Skin epidermis (tissue), 12 donors: ENCODE data around the gene ATOH8.
"Not testable (repeated sequence)": the region's sequence is repeated elsewhere in the genome, so short reads cannot be mapped to it uniquely, and the experiment has no call there.

Experiments
- H3K27ac ChIP-seq, 21 experiments: fragments of 200-600 bp; sonication (generic) in 11 of 21; one replicate each; pipeline ENCODE4 v1.5.0; 2020; ENCODE audit warnings: mild to moderate bottlenecking in 3 of 21, inconsistent platforms in 2 of 21, moderate library complexity in 2 of 21
- H3K4me3 ChIP-seq, 7 experiments: fragments of 200-600 bp; sonication (generic) in 2 of 7; one replicate each; pipeline ENCODE4 v1.5.0; 2020; ENCODE audit warnings: inconsistent platforms in 2 of 7, mild to moderate bottlenecking in 2 of 7, moderate library complexity in 1 of 7

Gene ATOH8

GRCh38 chr2:85810371-85811179 lies 56.8 kb downstream of the ATOH8 start:
- H3K4me3 ChIP-seq, result no peak overlapping the region
- peak overlapping the region in 3 of 21 experiments; percentile 20 to 70 (median 42) for H3K27ac ChIP-seq

GRCh38 chr2:85811180-85812093 lies 57.6 kb downstream of the ATOH8 start:
- Histone ChIP-seq H3K27ac (peak overlapping the region in 3 of 21 experiments; percentile 20 to 70 (median 42)), H3K4me3 (no peak overlapping the region)

- Histone ChIP-seq H3K27ac (no peak overlapping the region), H3K4me3 (no peak overlapping the region)
Observed at GRCh38 chr2:85812094-85812735, 58.4 kb downstream of the ATOH8 start.

DNA sequence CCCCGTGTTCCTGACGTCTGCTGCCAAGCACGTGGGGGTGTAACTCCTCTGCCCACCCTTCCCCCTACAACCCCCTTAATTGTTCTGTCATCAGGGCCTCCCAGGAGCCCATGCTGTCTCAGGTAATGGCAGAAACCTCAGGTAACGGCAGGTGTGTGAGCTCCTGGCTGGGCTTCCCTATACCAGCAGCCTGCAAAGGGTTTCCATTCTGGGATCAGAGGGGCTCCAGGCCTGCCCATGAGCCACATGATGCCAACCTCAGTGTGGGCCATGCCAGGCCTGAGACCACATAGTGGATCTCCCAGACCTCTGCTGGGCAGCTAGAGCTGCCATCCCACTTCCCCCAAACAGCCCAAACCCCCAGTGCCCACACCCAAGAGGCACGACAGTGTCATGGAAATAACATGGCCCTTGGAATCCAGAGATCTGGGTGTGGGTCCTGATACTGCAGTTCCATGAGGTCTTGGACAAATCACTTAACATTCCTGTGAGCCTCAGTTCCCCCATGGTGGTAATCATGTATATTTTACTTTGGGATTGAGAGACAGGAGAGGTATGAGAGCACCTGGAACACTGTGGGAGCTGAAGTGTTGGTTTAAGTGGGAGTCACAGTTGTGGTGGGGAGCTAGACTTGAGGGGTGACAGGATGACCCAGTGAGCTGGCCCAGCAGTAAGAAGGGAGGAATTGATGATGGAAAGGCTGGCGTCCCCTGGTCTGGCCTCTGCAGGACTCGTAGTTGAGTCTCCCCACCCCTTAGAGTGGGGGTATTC lies 59.6 kb downstream of the ATOH8 start:
- H3K4me3 ChIP-seq, result no peak overlapping the region
- H3K27ac ChIP-seq, result no peak overlapping the region

DNA sequence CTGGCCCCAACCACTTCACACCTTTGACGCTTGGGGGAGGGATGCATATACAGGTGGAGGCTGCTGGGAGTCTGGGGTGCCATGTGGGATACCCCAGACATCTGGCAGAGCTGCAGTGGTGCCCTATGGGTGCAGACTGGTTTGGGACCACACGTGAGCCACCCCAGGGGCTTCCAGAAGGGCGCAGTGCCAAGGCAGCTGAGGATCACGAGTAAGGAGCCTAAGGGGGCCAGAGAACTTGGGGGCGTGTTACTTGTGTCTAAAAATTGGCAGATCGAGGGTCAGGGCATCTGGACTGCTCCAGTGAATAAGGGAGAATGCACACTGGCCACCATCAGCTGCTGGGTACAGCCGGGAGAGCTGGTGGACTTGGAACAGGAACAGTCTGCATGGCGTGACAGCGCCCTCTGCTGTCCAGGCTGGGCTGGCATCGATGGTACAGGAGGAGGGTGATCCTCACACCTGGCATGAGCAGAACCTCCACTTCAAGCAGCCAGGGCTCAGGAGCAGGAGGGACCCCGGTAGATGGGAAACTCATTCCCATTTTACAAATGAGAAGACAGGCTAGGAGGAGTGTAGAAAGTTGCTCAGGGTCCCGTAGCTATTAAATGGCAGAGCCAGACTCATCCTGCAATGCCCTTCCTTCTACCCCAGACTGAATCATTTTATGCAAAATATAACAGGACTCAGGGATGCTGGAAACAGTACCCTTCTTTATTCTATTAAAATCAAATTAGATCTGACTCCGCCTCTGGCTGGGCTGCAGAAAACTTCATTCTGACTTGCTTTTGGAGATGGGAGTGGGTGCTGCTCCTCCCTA lies 60.4 kb downstream of the ATOH8 start:
- Histone ChIP-seq H3K27ac (no peak overlapping the region), H3K4me3 (no peak overlapping the region)

DNA sequence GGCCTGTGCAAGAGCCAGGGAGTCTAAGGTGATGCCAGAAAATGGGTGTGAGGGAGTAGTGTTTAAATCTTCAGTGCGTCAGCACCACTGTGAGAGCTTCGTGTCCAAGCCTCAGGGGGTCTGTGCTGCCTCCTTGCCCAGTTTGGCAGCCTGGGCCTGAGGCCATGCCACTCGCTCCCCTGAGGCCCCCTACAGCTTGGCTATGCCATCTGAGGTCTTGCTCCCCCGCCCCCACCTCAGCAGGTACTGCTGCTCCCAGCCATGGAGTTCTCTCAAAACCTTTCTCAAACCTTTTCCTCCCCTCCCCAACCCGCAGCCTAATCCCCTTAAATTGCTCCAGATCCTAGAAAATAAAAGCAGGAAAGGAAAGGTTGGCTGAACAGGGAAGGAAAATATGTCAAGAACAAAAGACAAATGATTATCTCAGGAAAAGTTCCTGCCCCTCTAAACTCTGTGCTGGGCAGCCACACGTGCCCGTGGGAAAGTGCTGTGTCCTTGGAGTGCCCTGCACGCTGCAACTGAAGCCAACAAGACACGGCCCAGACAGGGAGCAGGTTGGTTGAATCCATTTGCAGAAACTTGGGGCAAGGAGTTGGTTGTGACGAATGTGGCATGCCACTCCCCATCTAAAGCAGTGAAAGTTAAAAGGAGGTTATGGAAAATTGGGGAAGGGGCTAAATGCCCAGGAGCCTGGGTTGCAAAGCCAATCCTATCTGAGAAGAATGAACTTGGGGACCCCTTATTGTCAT lies 61.2 kb downstream of the ATOH8 start:
- no peak overlapping the region for H3K27ac ChIP-seq
- H3K4me3 ChIP-seq, result no peak overlapping the region

GRCh38 chr2:85819811-85820510 lies 66.2 kb downstream of the ATOH8 start:
- no peak overlapping the region for H3K27ac ChIP-seq
- H3K4me3 ChIP-seq, result no peak overlapping the region

DNA sequence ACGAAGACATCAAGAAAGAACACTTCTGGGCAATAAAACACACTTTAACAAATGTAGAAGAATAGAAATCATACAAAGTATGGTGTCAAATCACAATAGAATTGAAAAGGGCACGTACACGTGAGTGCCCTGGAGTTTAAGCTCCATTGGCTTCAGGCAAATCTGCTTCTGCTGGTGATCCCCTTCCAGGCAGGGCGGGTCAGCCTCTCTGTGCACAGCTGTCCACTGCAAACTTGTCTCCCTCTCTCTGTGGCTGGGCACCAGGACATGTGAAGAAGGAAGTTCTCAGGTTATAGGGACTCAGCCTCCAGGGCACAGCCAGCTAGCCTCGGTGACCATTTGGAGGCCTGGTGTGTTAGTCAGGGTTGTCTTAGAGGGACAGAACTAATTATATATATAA lies 69.0 kb downstream of the ATOH8 start:
- Histone ChIP-seq H3K27ac (no peak overlapping the region), H3K4me3 (no peak overlapping the region)

DNA sequence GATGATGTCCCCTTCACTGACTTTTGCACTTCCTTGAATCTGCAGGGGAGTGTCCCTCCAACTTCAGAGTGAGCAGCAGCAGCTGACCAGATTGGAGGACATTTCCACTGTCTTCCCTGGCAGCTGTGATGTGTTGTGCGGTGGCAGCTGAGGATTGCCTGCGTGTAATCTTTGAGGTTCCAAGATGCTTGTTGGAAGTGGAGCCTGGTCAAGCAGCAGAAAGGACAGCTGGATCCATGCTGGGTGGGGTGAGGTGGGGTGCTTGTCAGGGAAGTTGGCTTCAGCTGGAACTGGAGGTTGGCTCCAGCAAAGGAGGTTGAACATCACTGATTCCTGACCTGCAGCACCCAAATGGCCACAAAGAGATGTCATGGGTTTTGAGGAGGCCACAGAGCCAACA lies 70.2 kb downstream of the ATOH8 start:
- no peak overlapping the region for H3K4me3 ChIP-seq
- no peak overlapping the region for H3K27ac ChIP-seq

GRCh38 chr2:85826990-85827878 lies 73.4 kb downstream of the ATOH8 start:
- Histone ChIP-seq H3K4me3 (no peak overlapping the region), H3K27ac (peak overlapping the region in 1 of 21 experiments; percentile 42)

DNA sequence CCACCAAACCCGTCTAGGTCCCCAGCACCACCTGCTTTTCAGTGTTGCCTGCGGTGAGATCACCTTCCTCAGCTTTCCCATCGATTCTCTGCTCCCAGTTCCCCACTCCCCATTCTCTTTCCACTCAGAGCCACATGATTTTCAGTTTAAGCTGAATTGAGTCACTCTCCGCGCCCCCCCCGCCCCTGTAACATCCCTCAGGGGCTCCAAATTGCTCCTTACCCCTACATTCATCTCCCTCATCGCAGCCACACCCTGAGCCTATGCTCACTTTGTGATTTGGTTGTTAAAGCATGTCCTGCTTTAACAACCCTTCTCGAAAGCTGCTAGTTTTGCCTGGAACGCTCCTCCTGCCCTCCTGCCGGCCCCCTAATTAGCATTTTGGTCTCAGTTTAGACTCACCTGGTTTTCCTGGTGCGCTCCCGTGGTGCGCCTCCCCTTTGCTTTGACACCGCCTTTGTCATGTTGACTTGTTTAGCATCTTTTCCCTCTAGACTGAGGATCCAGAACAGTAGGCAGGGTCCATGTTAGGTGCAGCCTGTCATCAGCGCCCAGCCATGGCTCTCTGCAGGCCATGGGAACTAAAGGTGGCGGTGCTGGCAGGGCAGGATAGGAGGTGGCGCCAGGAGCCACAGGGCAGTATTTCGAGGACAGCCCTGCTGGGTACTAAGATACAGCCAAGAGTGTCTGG lies 74.2 kb downstream of the ATOH8 start:
- H3K27ac ChIP-seq, result peak overlapping the region in 1 of 21 experiments; percentile 42
- no peak overlapping the region for H3K4me3 ChIP-seq

- H3K4me3 ChIP-seq, result no peak overlapping the region
- H3K27ac ChIP-seq, result no peak overlapping the region
Observed at GRCh38 chr2:85828725-85829124, 74.9 kb downstream of the ATOH8 start.

GRCh38 chr2:85829394-85829793 lies 75.6 kb downstream of the ATOH8 start:
- not testable (repeated sequence) for H3K4me3 ChIP-seq, H3K27ac ChIP-seq

DNA sequence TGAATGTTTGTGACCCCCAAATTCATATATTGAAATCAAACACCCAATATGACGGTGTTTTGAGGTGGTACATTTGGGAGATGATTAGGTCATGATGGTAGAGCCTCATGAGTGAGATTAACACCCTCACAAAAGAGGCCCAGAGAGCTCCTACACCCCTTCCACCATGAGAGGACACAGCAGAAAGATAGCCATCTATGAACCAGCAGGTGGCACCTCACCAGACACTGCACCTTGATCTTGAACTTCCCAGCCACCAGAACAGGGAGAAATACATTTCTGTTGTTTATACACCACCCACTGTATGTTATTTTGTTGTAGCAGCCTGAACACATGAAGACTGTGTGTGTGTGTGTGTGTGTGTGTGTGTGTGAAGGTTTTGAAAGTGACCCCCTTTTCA lies 76.9 kb downstream of the ATOH8 start:
- Histone ChIP-seq H3K4me3 (no peak overlapping the region), H3K27ac (no peak overlapping the region)

- Histone ChIP-seq H3K4me3 (no peak overlapping the region), H3K27ac (no peak overlapping the region)
Observed at GRCh38 chr2:85831735-85832134, 77.9 kb downstream of the ATOH8 start.

- Histone ChIP-seq H3K27ac (no peak overlapping the region), H3K4me3 (no peak overlapping the region)
Observed at GRCh38 chr2:85834466-85834865, 80.7 kb downstream of the ATOH8 start.
